Activated CD8-positive, alpha-beta T cell treated with anti-CD3 and anti-CD28 coated beads for 36 hours (primary cell): Measurements from ENCODE around the gene EIF4G3. TPM values are rescaled to one million over a fixed set of nuclear protein-coding genes. Genes with fewer than 3 reads are reported as not detected.

Source experiments
- ATAC-seq: fragments of 200-7000 bp; cut with Tn5 transposase; one replicate; pipeline ENCODE4 v1.10.0; 2021; ENCODE audit warnings: mild to moderate bottlenecking, moderate library complexity
- CTCF ChIA-PET: fragments of 350-600 bp; sonication (Branson Sonifier 250); formaldehyde crosslinking; loops from one replicate; lab custom pipeline; 2021; ENCODE audit warnings: antibody characterized with exemption; lab: Charles Lee
- POLR2A ChIA-PET: fragments of 350-600 bp; sonication (Branson Sonifier 250); formaldehyde crosslinking; loops from one replicate; lab custom pipeline; 2021; ENCODE audit warnings: antibody characterized with exemption; lab: Charles Lee
- DNase-seq: peaks from one replicate; pipeline ENCODE4 v3.0.0-alpha.2; 2020
- H3K27ac Mint-ChIP-seq: one replicate; pipeline ENCODE4 v1.8.0; 2021; ENCODE audit warnings: mild to moderate bottlenecking, mixed read lengths
- H3K27me3 Mint-ChIP-seq: one replicate; pipeline ENCODE4 v1.8.0; 2021; ENCODE audit warnings: mixed read lengths
- H3K36me3 Mint-ChIP-seq: one replicate; pipeline ENCODE4 v1.8.0; 2021; ENCODE audit warnings: low read depth, mixed read lengths
- H3K4me1 Mint-ChIP-seq: one replicate; pipeline ENCODE4 v1.8.0; 2021; ENCODE audit warnings: low read depth, mixed read lengths
- H3K4me3 Mint-ChIP-seq: one replicate; pipeline ENCODE4 v1.8.0; 2021; ENCODE audit warnings: mild to moderate bottlenecking, moderate library complexity, mixed read lengths
- H3K9me3 Mint-ChIP-seq: one replicate; pipeline ENCODE4 v1.8.0; 2021; ENCODE audit warnings: mixed read lengths
- CTCF ChIP-seq: fragments of 200-600 bp; IDR thresholded peaks from one replicate; pipeline ENCODE4 v1.8.0; 2022; ENCODE audit warnings: antibody characterized with exemption, mild to moderate bottlenecking
- intact Hi-C: fragments of 100-400 bp; cut with micrococcal nuclease; formaldehyde crosslinking; loops from one replicate; pipeline ENCODE4 v1.10.0; 2022
- total RNA-seq, 2 experiments: library from RNA; stranded (reverse); gene quantifications; one replicate each; pipeline ENCODE4 v1.2.3, GENCODE V29; 2021

EIF4G3 gene
- total RNA-seq, 2 experiments from 2014 or later = 48.2 to 48.4 TPM

DNA sequence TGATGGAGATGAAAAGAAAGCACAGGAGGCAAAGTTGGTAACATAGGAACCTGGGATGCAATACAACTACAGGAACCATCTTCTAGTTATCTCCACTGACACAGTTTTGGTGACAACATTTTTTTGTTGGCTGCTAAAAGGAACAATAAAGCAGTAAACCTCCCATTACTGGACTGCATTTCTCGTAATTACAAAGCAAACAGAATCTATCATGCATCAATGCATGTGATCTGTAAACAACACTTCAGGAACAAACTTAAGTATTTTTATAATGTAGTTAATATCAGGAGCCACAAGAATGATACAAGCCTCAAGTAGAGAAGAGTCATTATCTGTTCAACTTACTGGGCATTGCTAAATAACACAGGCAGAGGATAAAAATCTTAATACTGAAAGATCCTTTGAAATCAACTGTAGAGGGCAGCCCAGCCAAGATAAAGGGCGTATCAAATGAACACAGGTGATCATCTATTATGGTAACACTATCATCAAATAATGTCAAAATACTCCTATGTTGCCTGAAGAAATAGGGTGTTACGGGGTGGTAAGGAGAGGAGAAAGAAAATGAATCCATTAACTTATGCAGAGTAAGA is 193.3 kb downstream of the EIF4G3 start:
- DNase-seq (no peak), ATAC-seq (no peak)
- Mint-ChIP-seq H3K36me3 (no peaks in the 10 kb centered on the region), H3K4me1 (peaks cover 1% of the 10 kb centered on the region), H3K27me3 (no peaks in the 10 kb centered on the region), H3K27ac (no peak overlapping the region), H3K4me3 (no peak overlapping the region), H3K9me3 (no peaks in the 10 kb centered on the region)
- ChIA-PET POLR2A (no interaction called here), CTCF (no interaction called here)
- no peak for TF ChIP-seq CTCF
- intact Hi-C loops = no loop called here

GRCh38 chr1:20982316-20982715 is 194.4 kb downstream of the EIF4G3 start:
- no peak for DNase-seq
- no peaks in the 10 kb centered on the region for H3K27me3 Mint-ChIP-seq
- TF ChIP-seq CTCF = no peak
- ChIA-PET CTCF (interaction anchor here (2.4 kb wide), 1 partner anchor 213 kb away, joined by 13 read pairs; no protein-coding TSS in a partner anchor), POLR2A (interaction anchor here (0.7 kb wide), 1 partner anchor 1023 kb away, joined by 3 read pairs; no protein-coding TSS in a partner anchor)
- ATAC-seq = no peak
- no peak overlapping the region for H3K27ac Mint-ChIP-seq
- H3K4me3 Mint-ChIP-seq = no peak overlapping the region
- intact Hi-C loops = no loop called here
- H3K9me3 Mint-ChIP-seq = no peaks in the 10 kb centered on the region
- no peaks in the 10 kb centered on the region for H3K36me3 Mint-ChIP-seq
- peaks cover 1% of the 10 kb centered on the region for H3K4me1 Mint-ChIP-seq

DNA sequence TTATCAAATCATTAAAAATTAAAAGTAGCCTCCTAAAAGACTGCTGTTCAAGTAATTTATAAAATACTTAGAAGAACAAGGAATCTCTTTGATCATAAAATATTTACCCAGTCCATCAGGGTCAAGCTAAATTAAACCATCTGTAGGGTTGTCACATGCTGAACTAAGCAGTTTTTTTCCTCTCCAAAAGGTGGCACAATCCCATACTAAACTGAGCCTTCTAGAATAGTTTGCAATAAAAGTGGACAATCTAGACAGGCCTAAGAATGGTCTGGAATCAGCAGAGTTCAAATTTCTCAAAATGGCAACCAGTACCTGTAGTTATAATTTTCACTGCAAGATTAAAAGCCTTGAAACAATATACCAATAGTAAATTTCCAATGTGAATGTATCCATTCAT is 194.8 kb downstream of the EIF4G3 start:
- Mint-ChIP-seq H3K27me3 (no peaks in the 10 kb centered on the region), H3K27ac (no peak overlapping the region), H3K4me1 (peaks cover 1% of the 10 kb centered on the region), H3K9me3 (no peaks in the 10 kb centered on the region), H3K4me3 (no peak overlapping the region), H3K36me3 (no peaks in the 10 kb centered on the region)
- ChIA-PET CTCF (interaction anchor here (2.4 kb wide), 1 partner anchor 214 kb away, joined by 13 read pairs; no protein-coding TSS in a partner anchor), POLR2A (interaction anchor here (0.7 kb wide), 1 partner anchor 1023 kb away, joined by 3 read pairs; no protein-coding TSS in a partner anchor)
- no peak for TF ChIP-seq CTCF
- ATAC-seq = no peak
- DNase-seq = no peak
- intact Hi-C loops = no loop called here

- no peak for TF ChIP-seq CTCF
- ChIA-PET CTCF (interaction anchor here (0.8 to 2.4 kb wide), 5 partner anchors 13 to 283 kb away, joined by 3 to 13 read pairs (median 3); no protein-coding TSS in a partner anchor), POLR2A (no interaction called here)
- Mint-ChIP-seq H3K36me3 (no peaks in the 10 kb centered on the region), H3K27me3 (no peaks in the 10 kb centered on the region), H3K9me3 (no peaks in the 10 kb centered on the region), H3K27ac (no peak overlapping the region), H3K4me3 (no peak overlapping the region), H3K4me1 (peaks cover 1% of the 10 kb centered on the region)
- ATAC-seq (no peak), DNase-seq (no peak)
- intact Hi-C loops = no loop called here
Observed at GRCh38 chr1:20980051-20980450, 196.6 kb downstream of the EIF4G3 start.

DNA sequence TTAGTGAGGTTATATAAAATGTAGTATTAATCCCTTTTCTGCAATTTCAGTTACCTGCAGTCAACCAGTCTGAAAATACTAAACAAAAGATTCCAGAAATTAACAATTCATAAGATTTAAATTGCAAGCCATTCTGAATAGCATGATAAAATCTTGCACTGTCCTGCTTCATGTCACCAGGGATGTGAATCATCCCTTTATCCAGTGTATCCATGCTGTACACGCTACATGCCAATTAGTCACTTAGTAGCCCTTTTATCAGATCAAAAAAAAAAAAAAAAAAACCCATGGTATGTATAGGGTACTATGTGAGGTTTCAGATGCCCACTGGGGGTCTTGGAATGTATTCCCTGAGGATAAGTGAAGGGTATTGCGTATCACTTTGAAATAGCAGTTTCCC is 198.3 kb downstream of the EIF4G3 start:
- intact Hi-C loops = no loop called here
- POLR2A ChIA-PET = no interaction called here
- no peaks in the 10 kb centered on the region for H3K9me3 Mint-ChIP-seq
- H3K27ac Mint-ChIP-seq = no peak overlapping the region
- CTCF ChIA-PET = no interaction called here
- ATAC-seq (no peak), DNase-seq (no peak)
- H3K36me3 Mint-ChIP-seq = peaks cover 2% of the 10 kb centered on the region
- TF ChIP-seq CTCF = no peak
- H3K4me3 Mint-ChIP-seq = no peak overlapping the region
- H3K4me1 Mint-ChIP-seq = peaks cover 1% of the 10 kb centered on the region
- H3K27me3 Mint-ChIP-seq = no peaks in the 10 kb centered on the region
